ENCODE measurements around the gene THOC3.
"Not testable (repeated sequence)": the region's sequence is repeated elsewhere in the genome, so short reads cannot be mapped to it uniquely, and the experiment has no call there.

- TF ChIP-seq GLIS3, ZFP30 (CRISPR knock-in tag; IDR thresholded peaks at IDR 0.05): not testable (repeated sequence)
These were observed 5.8 kb downstream of the THOC3 start for GRCh38 chr5:175962329-175962728.
